OCI-LY3 (cell line): ENCODE measurements around the gene VAMP4.

Experiments used
- EZH2phosphoT487 ChIP-seq: fragments of 200-600 bp; shearing (Covaris generic); IDR thresholded peaks from 2 replicates; pipeline ENCODE4 v1.6.1; 2018; ENCODE audit warnings: antibody characterized with exemption, mixed run types, low read depth
- TF ChIP-seq, protein P1 (sequence below): fragments of 200-600, 300-600 bp; sonication (generic); IDR thresholded peaks from 2 replicates; pipeline ENCODE4 v1.5.1; 2014; ENCODE audit warnings: antibody characterized with exemption, low read length, low read depth

DNA sequence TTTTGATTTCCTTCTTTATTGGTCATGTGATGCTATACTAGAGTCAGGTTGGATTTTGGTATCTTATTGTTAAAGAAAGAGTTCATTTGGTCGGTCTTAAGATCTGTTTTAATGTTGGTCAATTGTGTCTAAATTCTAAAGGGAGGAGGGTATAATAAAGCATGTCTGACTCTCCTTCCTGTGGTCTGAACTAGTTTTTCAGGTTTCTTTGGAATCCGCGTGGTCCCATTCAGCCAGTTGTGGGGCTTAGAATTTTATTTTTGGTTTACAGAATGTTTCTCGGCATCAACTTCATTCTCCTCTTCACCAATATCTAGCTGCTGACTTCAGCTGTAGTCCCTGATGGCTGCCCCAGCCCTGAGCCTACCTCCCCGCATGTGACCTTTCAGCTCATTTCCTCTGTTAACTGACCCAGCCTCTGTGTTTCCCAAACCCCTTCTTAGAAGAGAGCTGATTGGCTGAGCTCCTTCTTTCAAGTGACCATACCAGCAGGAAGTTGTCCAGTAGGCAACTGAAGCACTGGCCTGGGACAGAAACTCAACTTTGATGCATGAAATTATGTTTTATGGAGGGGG, 80.7 kb downstream of the VAMP4 start:
- TF ChIP-seq, protein P1, sequence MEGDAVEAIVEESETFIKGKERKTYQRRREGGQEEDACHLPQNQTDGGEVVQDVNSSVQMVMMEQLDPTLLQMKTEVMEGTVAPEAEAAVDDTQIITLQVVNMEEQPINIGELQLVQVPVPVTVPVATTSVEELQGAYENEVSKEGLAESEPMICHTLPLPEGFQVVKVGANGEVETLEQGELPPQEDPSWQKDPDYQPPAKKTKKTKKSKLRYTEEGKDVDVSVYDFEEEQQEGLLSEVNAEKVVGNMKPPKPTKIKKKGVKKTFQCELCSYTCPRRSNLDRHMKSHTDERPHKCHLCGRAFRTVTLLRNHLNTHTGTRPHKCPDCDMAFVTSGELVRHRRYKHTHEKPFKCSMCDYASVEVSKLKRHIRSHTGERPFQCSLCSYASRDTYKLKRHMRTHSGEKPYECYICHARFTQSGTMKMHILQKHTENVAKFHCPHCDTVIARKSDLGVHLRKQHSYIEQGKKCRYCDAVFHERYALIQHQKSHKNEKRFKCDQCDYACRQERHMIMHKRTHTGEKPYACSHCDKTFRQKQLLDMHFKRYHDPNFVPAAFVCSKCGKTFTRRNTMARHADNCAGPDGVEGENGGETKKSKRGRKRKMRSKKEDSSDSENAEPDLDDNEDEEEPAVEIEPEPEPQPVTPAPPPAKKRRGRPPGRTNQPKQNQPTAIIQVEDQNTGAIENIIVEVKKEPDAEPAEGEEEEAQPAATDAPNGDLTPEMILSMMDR, result no peak
- TF ChIP-seq EZH2phosphoT487, result no peak
